ENCODE data around the gene NTN5. TPM values are rescaled to one million over a fixed set of nuclear protein-coding genes. Genes with fewer than 3 reads are reported as not detected.

NTN5 gene
- total and polyA plus RNA-seq, 10 of the 15 experiments (the other 5 are each of a cell fraction or from before 2014, with no cell fraction given), result 0.07 to 0.22 TPM; not detected in 8

GRCh38 chr19:48674921-48675824, 2.4 kb upstream of the NTN5 start:
- H3K36me3 ChIP-seq (ENCODE audit: control insufficient read depth in 2 of 2, insufficient read depth in 2 of 2, low read length in 1 of 2), result no peaks in the 10 kb centered on the region
- intact Hi-C loops (cut with micrococcal nuclease; ENCODE audit: unreplicated experiment), result loop anchor here (1.0 kb wide), 1 partner anchor 29 kb away; the partner anchor contains the start of gene CA11
- FAIRE-seq (peak; percentile 74), ATAC-seq (peak; percentile 95), DNase-seq (ENCODE audit: low read depth, low spot score) (no peak)
- in situ Hi-C loops (cut with MboI), result no loop called here
- RAD21 ChIA-PET (ENCODE audit: unreplicated experiment), result interaction anchor here (0.6 to 1.5 kb wide), 10 partner anchors 9 to 168 kb away, joined by 3 to 7 read pairs (median 4); partner anchors contain the start of gene CA11
- H4K20me1 ChIP-seq (ENCODE audit: control insufficient read depth, insufficient read depth), result no peaks in the 10 kb centered on the region
- CTCF ChIA-PET, result interaction anchor here (0.6 to 3.1 kb wide), 26 partner anchors 12 to 534 kb away, joined by 3 to 20 read pairs (median 4); partner anchors contain the start of genes CA11 and HSD17B14
- H3K27ac ChIP-seq (ENCODE audit: control insufficient read depth, insufficient read depth), result no peak overlapping the region
- no peak overlapping the region for H3K4me2 ChIP-seq (ENCODE audit: control insufficient read depth, insufficient read depth)
- WGBS (ENCODE audit: insufficient coverage, insufficient replicate concordance, low lambda C conversion rate, missing lambda C conversion rate), result 35% methylated on average over 28 of the region's 28 CpGs
- peaks cover 0 to 2% of the 10 kb centered on the region in 2 experiments; a peak in 2 of 4 replicates for H3K27me3 ChIP-seq (replicated peaks in 1 of 2; ENCODE audit: control insufficient read depth in 2 of 2, insufficient read depth in 2 of 2, low read length in 1 of 2)
- no peak overlapping the region for H3K4me3 ChIP-seq
- no peak overlapping the region for H3K9ac ChIP-seq (ENCODE audit: control insufficient read depth, insufficient read depth, low read length)
- H3K79me2 ChIP-seq (ENCODE audit: control insufficient read depth, insufficient read depth, low read length), result no peaks in the 10 kb centered on the region
- POLR2A ChIA-PET, result interaction anchor here (0.6 to 1.2 kb wide), 3 partner anchors 16 to 29 kb away, joined by 3 to 4 read pairs (median 4); partner anchors contain the start of gene CA11
- TF ChIP-seq RUNX3 (IDR thresholded peaks at IDR 0.05; ENCODE audit: low read length) (peak; percentile 81), SMAD5 (IDR thresholded peaks at IDR 0.05; ENCODE audit: low read depth) (no peak), RAD21 (IDR thresholded peaks at IDR 0.05; ENCODE audit: insufficient read depth, low read depth, low read length) (peak; percentile 64), SMC3 (IDR thresholded peaks at IDR 0.05; ENCODE audit: borderline replicate concordance, low read length) (peak; percentile 75), YY1 (IDR thresholded peaks at IDR 0.05; ENCODE audit: low read depth, low read length) (peak; percentile 74), CTCF (IDR thresholded peaks at IDR 0.05 in 2 of 3, conservative IDR thresholded peaks at IDR 0.05 in 1 of 3; ENCODE audit: control insufficient read depth in 2 of 3, extremely low read depth in 1 of 3, insufficient read depth in 1 of 3, low read depth in 3 of 3, low read length in 3 of 3) (peak; percentile 81 to 89 (median 85)), RB1 (IDR thresholded peaks at IDR 0.05; ENCODE audit: borderline replicate concordance) (0 out of 2 replicates have a peak, but pooled peaks have one; percentile 30), MYB (IDR thresholded peaks at IDR 0.05; ENCODE audit: borderline replicate concordance, low read depth, low read length) (no peak)
- H3K9me3 ChIP-seq (replicated peaks; ENCODE audit: control insufficient read depth, insufficient read depth, low read length), result no peaks in the 10 kb centered on the region
- SMC1A ChIA-PET (ENCODE audit: uncharacterized antibody, unreplicated experiment), result interaction anchor here (0.8 to 1.9 kb wide), 10 partner anchors 10 to 296 kb away, joined by 3 to 11 read pairs (median 3); partner anchors contain the start of genes CA11 and HSD17B14
- no peaks in the 10 kb centered on the region for H3K4me1 ChIP-seq (ENCODE audit: control insufficient read depth, insufficient read depth, low read length)
- no TSS peak for BruUV-seq (replicated peaks)
- peak overlapping the region; percentile 57 for H2AFZ ChIP-seq (ENCODE audit: control insufficient read depth, low read depth, low read length)

Data from GM12878 (cell line).